ENCODE results near the gene SPATA17. TPM values are rescaled to one million over a fixed set of nuclear protein-coding genes. Genes with fewer than 3 reads are reported as not detected.

SPATA17 gene
- total RNA-seq, 2 experiments from 2014 or later = not detected

DNA sequence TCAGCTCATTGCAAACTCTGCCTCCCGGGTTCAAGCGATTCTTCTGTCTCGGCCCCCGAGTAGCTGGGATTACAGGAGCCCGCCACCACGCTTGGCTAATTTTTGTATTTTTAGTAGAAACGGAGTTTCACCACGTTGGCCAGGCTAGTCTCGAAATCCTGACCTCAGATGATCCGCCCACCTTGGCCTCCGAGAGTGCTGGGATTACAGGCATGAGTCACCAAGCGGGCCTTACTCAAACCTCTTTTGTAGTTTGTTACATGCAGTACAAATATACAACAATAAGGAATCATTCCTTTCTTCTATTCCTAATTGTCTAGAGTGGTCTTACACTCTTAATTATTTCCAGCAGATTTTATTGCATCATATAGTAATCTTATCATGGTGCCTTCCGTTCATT, 16.6 kb downstream of the SPATA17 start:
- ATAC-seq = no peak
- ChIA-PET POLR2A (no interaction called here), CTCF (no interaction called here)
- Mint-ChIP-seq H3K4me1 (ENCODE audit: low read depth) (no peaks in the 10 kb centered on the region), H3K4me3 (no peak overlapping the region), H3K9me3 (no peaks in the 10 kb centered on the region), H3K27ac (no peak overlapping the region), H3K36me3 (ENCODE audit: low read depth) (no peaks in the 10 kb centered on the region), H3K27me3 (peaks cover 4% of the 10 kb centered on the region)
- DNase-seq = no peak
- intact Hi-C loops (cut with micrococcal nuclease) = no loop called here
- TF ChIP-seq, protein P1, sequence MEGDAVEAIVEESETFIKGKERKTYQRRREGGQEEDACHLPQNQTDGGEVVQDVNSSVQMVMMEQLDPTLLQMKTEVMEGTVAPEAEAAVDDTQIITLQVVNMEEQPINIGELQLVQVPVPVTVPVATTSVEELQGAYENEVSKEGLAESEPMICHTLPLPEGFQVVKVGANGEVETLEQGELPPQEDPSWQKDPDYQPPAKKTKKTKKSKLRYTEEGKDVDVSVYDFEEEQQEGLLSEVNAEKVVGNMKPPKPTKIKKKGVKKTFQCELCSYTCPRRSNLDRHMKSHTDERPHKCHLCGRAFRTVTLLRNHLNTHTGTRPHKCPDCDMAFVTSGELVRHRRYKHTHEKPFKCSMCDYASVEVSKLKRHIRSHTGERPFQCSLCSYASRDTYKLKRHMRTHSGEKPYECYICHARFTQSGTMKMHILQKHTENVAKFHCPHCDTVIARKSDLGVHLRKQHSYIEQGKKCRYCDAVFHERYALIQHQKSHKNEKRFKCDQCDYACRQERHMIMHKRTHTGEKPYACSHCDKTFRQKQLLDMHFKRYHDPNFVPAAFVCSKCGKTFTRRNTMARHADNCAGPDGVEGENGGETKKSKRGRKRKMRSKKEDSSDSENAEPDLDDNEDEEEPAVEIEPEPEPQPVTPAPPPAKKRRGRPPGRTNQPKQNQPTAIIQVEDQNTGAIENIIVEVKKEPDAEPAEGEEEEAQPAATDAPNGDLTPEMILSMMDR (IDR thresholded peaks at IDR 0.05) = no peak

DNA sequence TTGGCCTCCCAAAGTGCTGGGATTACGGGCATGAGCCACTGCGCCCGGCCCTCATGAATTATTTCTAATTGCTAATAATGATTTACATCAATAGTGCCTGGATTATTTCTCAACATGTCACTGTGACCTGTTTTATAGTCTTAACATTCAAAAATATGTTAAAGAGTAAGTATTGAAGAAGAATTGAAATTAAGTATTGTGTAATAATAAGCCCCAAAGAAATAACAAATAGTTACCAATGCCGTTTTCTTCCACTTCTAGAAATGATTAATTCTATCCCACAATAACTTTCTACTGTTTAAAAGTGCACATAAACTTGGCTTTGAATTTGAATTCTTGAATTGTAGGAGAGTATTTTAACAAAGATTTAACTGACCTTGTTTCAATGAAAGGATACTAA, 19.5 kb downstream of the SPATA17 start:
- no peaks in the 10 kb centered on the region for H3K36me3 Mint-ChIP-seq (ENCODE audit: low read depth)
- H3K27ac Mint-ChIP-seq = no peak overlapping the region
- H3K27me3 Mint-ChIP-seq = no peaks in the 10 kb centered on the region
- POLR2A ChIA-PET = no interaction called here
- TF ChIP-seq, protein P1 (IDR thresholded peaks at IDR 0.05) = no peak
- no peaks in the 10 kb centered on the region for H3K9me3 Mint-ChIP-seq
- H3K4me3 Mint-ChIP-seq = no peak overlapping the region
- CTCF ChIA-PET = interaction anchor here (0.6 kb wide), 1 partner anchor 92 kb away, joined by 3 read pairs; no protein-coding TSS in a partner anchor
- ATAC-seq = no peak
- H3K4me1 Mint-ChIP-seq (ENCODE audit: low read depth) = no peaks in the 10 kb centered on the region
- intact Hi-C loops (cut with micrococcal nuclease) = no loop called here
- DNase-seq = no peak

- H3K27me3 Mint-ChIP-seq = peaks cover 2% of the 10 kb centered on the region
- intact Hi-C loops (cut with micrococcal nuclease) = no loop called here
- H3K36me3 Mint-ChIP-seq (ENCODE audit: low read depth) = no peaks in the 10 kb centered on the region
- no peak for ATAC-seq
- H3K4me1 Mint-ChIP-seq (ENCODE audit: low read depth) = no peaks in the 10 kb centered on the region
- peaks cover 4% of the 10 kb centered on the region for H3K9me3 Mint-ChIP-seq
- TF ChIP-seq, protein P1 (IDR thresholded peaks at IDR 0.05) = peak; percentile 17
- CTCF ChIA-PET = interaction anchor here (0.9 to 1.5 kb wide), 7 partner anchors 12 to 232 kb away, joined by 3 to 5 read pairs (median 3); partner anchors contain the start of gene GPATCH2
- POLR2A ChIA-PET = no interaction called here
- peak; percentile 6 for DNase-seq
- H3K27ac Mint-ChIP-seq = no peak overlapping the region
- H3K4me3 Mint-ChIP-seq = no peak overlapping the region
Measured at GRCh38 chr1:217660353-217661062, 29.4 kb downstream of the SPATA17 start.

DNA sequence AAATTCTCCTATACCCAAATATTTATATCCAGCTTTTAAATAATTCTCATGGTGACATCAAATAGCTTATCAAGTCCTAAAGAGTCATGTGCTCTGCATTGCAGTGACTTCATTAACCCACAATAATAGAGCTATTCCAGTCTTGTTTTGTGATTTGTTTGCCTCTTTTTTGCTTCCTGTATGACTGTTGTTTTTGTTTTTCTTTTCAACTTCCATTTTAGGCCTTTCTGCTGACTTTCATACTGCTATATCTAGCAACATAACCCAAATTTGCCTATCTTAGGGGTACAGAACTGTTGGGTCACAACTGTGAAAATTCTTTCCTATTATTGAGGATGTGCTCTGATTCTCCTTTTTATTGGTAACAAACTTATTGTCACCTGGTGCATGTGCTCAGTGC, 30.3 kb downstream of the SPATA17 start:
- Mint-ChIP-seq H3K27me3 (peaks cover 2% of the 10 kb centered on the region), H3K36me3 (ENCODE audit: low read depth) (no peaks in the 10 kb centered on the region), H3K4me3 (no peak overlapping the region), H3K9me3 (peaks cover 4% of the 10 kb centered on the region), H3K27ac (no peak overlapping the region), H3K4me1 (ENCODE audit: low read depth) (no peaks in the 10 kb centered on the region)
- intact Hi-C loops (cut with micrococcal nuclease) = no loop called here
- POLR2A ChIA-PET = no interaction called here
- no peak for DNase-seq
- ATAC-seq = no peak
- TF ChIP-seq, protein P1 (IDR thresholded peaks at IDR 0.05) = no peak
- CTCF ChIA-PET = interaction anchor here (0.9 to 1.5 kb wide), 6 partner anchors 13 to 233 kb away, joined by 3 to 5 read pairs (median 3); partner anchors contain the start of gene GPATCH2

GRCh38 chr1:217668351-217668940, 37.3 kb downstream of the SPATA17 start:
- DNase-seq (no peak), ATAC-seq (no peak)
- intact Hi-C loops (cut with micrococcal nuclease) = no loop called here
- Mint-ChIP-seq H3K36me3 (ENCODE audit: low read depth) (no peaks in the 10 kb centered on the region), H3K4me1 (ENCODE audit: low read depth) (no peaks in the 10 kb centered on the region), H3K4me3 (no peak overlapping the region), H3K27ac (no peak overlapping the region), H3K9me3 (no peaks in the 10 kb centered on the region), H3K27me3 (peaks cover 11% of the 10 kb centered on the region)
- TF ChIP-seq, protein P1 (IDR thresholded peaks at IDR 0.05) = no peak
- CTCF ChIA-PET = no interaction called here
- POLR2A ChIA-PET = no interaction called here
